Measurements from ENCODE around the gene CRACR2A.

Gene CRACR2A

GRCh38 chr12:3633396-3633795 lies 119.5 kb downstream of the CRACR2A start:
- H3K4me3 ChIP-seq (replicated peaks; ENCODE audit: low read depth, low read length): no peak overlapping the region
- no peak for TF ChIP-seq CTCF (IDR thresholded peaks at IDR 0.05; ENCODE audit: low read depth, low read length, missing control alignments)
- no peak for DNase-seq (ENCODE audit: extremely low read depth, low read depth)

GRCh38 chr12:3632754-3633153 lies 120.2 kb downstream of the CRACR2A start:
- no peak overlapping the region for H3K4me3 ChIP-seq (replicated peaks; ENCODE audit: low read depth, low read length)
- DNase-seq (ENCODE audit: extremely low read depth, low read depth): no peak
- TF ChIP-seq CTCF (IDR thresholded peaks at IDR 0.05; ENCODE audit: low read depth, low read length, missing control alignments): no peak

- TF ChIP-seq CTCF (IDR thresholded peaks at IDR 0.05; ENCODE audit: low read depth, low read length, missing control alignments): no peak
- DNase-seq (ENCODE audit: extremely low read depth, low read depth): no peak
- H3K4me3 ChIP-seq (replicated peaks; ENCODE audit: low read depth, low read length): no peak overlapping the region
Measured at GRCh38 chr12:3632256-3632655, 120.7 kb downstream of the CRACR2A start.

- TF ChIP-seq CTCF (IDR thresholded peaks at IDR 0.05; ENCODE audit: low read depth, low read length, missing control alignments): no peak
- DNase-seq (ENCODE audit: extremely low read depth, low read depth): no peak
- no peak overlapping the region for H3K4me3 ChIP-seq (replicated peaks; ENCODE audit: low read depth, low read length)
Measured at GRCh38 chr12:3631759-3632158, 121.2 kb downstream of the CRACR2A start.

- DNase-seq (ENCODE audit: extremely low read depth, low read depth): no peak
- H3K4me3 ChIP-seq (replicated peaks; ENCODE audit: low read depth, low read length): no peak overlapping the region
- TF ChIP-seq CTCF (IDR thresholded peaks at IDR 0.05; ENCODE audit: low read depth, low read length, missing control alignments): no peak
Measured at GRCh38 chr12:3631272-3631637, 121.7 kb downstream of the CRACR2A start.

GRCh38 chr12:3630621-3631271 lies 122.2 kb downstream of the CRACR2A start:
- no peak for DNase-seq (ENCODE audit: extremely low read depth, low read depth)
- no peak overlapping the region for H3K4me3 ChIP-seq (replicated peaks; ENCODE audit: low read depth, low read length)
- no peak for TF ChIP-seq CTCF (IDR thresholded peaks at IDR 0.05; ENCODE audit: low read depth, low read length, missing control alignments)

- no peak for DNase-seq (ENCODE audit: extremely low read depth, low read depth)
- no peak overlapping the region for H3K4me3 ChIP-seq (replicated peaks; ENCODE audit: low read depth, low read length)
- TF ChIP-seq CTCF (IDR thresholded peaks at IDR 0.05; ENCODE audit: low read depth, low read length, missing control alignments): no peak
Measured at GRCh38 chr12:3630111-3630510, 122.8 kb downstream of the CRACR2A start.
